B cell (primary cell): ENCODE results near the gene PDLIM5. TPM values are rescaled to one million over a fixed set of nuclear protein-coding genes. Genes with fewer than 3 reads are reported as not detected.
A peak's percentile ranks its signal among the peaks of the same experiment; 100 is the strongest.
"Not testable (repeated sequence)": the region's sequence is repeated elsewhere in the genome, so short reads cannot be mapped to it uniquely, and the experiment has no call there.

Source experiments
- ATAC-seq: fragments of 200-7000 bp; cut with Tn5 transposase; one replicate; pipeline ENCODE4 v1.10.0; 2021; ENCODE audit warnings: low read depth, mild to moderate bottlenecking, moderate number of reproducible peaks, moderate library complexity
- CTCF ChIA-PET: fragments of 350-600 bp; sonication (Branson Sonifier 250); formaldehyde crosslinking; loops from one replicate; lab custom pipeline; 2021; ENCODE audit warnings: antibody characterized with exemption, inconsistent platforms; lab: Charles Lee
- POLR2A ChIA-PET: fragments of 350-600 bp; sonication (Branson Sonifier 250); formaldehyde crosslinking; loops from one replicate; lab custom pipeline; 2021; ENCODE audit warnings: antibody characterized with exemption; lab: Charles Lee
- DNase-seq: peaks from one replicate; pipeline ENCODE4 v3.0.0; 2013
- H2AFZ ChIP-seq: 2 replicates; pipeline ENCODE4 v1.6.1; 2012; ENCODE audit warnings: mild to moderate bottlenecking, low read depth, low read length; ENCODE audit not compliant: insufficient read depth, poor library complexity, severe bottlenecking
- H3K27ac ChIP-seq, 2 donors: 1 replicate in 1 of 2; 2 replicates in 1 of 2; pipeline ENCODE4 v1.5.1; 2012 to 2013; ENCODE audit warnings: low read length in 2 of 2, mild to moderate bottlenecking in 2 of 2, moderate library complexity in 1 of 2
- H3K27me3 ChIP-seq, 4 experiments: fragments of 200-600 bp in 1 of 4; sonication (generic) in 1 of 4; replicated peaks in 1 of 4; 1 replicate in 2 of 4; 2 replicates in 2 of 4; pipeline versions ENCODE4 v1.6.1 to v1.7.0; 2013 to 2016; ENCODE audit warnings: low read length in 3 of 4, mild to moderate bottlenecking in 2 of 4, mixed read lengths in 1 of 4, moderate library complexity in 1 of 4; ENCODE audit not compliant: insufficient read depth in 4 of 4, control insufficient read depth in 3 of 4; ENCODE audit errors: control extremely low read depth in 1 of 4
- H3K36me3 ChIP-seq, 2 experiments: replicated peaks in 1 of 2; 1 replicate in 1 of 2; 2 replicates in 1 of 2; pipeline versions ENCODE4 v1.6.1 to v1.7.1; 2013; ENCODE audit warnings: low read length in 1 of 2; ENCODE audit not compliant: insufficient read depth in 2 of 2, control insufficient read depth in 1 of 2; ENCODE audit errors: control extremely low read depth in 1 of 2, extremely low read depth in 1 of 2
- H3K4me1 ChIP-seq, 2 donors: fragments of 200-600 bp in 1 of 2; sonication (generic) in 1 of 2; 1 replicate in 1 of 2; 2 replicates in 1 of 2; pipeline versions ENCODE4 v1.5.1 to v1.6.1; 2013 to 2017; ENCODE audit warnings: low read length in 2 of 2; ENCODE audit not compliant: control insufficient read depth in 2 of 2, insufficient read depth in 2 of 2
- H3K4me2 ChIP-seq: replicated peaks from 2 replicates; pipeline ENCODE3; 2012; ENCODE audit warnings: mild to moderate bottlenecking, low read depth, low read length; ENCODE audit not compliant: poor library complexity, severe bottlenecking
- H3K4me3 ChIP-seq, 5 experiments: fragments of 200-600 bp in 1 of 5; sonication (generic) in 1 of 5; 1 replicate in 3 of 5; 2 replicates in 2 of 5; pipeline versions ENCODE4 v1.5.1 to v1.7.0; 2011 to 2016; ENCODE audit warnings: low read length in 4 of 5, mild to moderate bottlenecking in 4 of 5, low read depth in 2 of 5, control low read depth in 1 of 5, moderate library complexity in 1 of 5; ENCODE audit not compliant: insufficient read depth in 1 of 5; ENCODE audit errors: control extremely low read depth in 1 of 5, extremely low read depth in 1 of 5
- H3K79me2 ChIP-seq: fragments of 200-600 bp; sonication (generic); one replicate; pipeline ENCODE4 v1.6.0; 2016; ENCODE audit warnings: low read length; ENCODE audit not compliant: control insufficient read depth, insufficient read depth
- H3K9ac ChIP-seq: fragments of 200-600 bp; sonication (generic); 2 replicates; pipeline ENCODE4 v1.6.1; 2017; ENCODE audit warnings: mild to moderate bottlenecking, low read length, moderate library complexity
- H3K9me3 ChIP-seq, 3 donors: one replicate each; pipeline versions ENCODE4 v1.6.1 to v1.7.1; 2013; ENCODE audit warnings: low read length in 2 of 3; ENCODE audit not compliant: control insufficient read depth in 2 of 3, insufficient read depth in 1 of 3; ENCODE audit errors: control extremely low read depth in 1 of 3
- H4K20me1 ChIP-seq: 2 replicates; pipeline ENCODE4 v1.6.0; 2012; ENCODE audit warnings: mild to moderate bottlenecking, low read length; ENCODE audit not compliant: insufficient read depth, control insufficient read depth, poor library complexity, severe bottlenecking
- H3K27ac Mint-ChIP-seq: one replicate; pipeline ENCODE4 v1.8.0; 2021; ENCODE audit warnings: mixed read lengths
- H3K27me3 Mint-ChIP-seq: one replicate; pipeline ENCODE4 v1.8.0; 2021; ENCODE audit warnings: mixed read lengths
- H3K4me1 Mint-ChIP-seq: one replicate; pipeline ENCODE4 v1.8.0; 2021; ENCODE audit warnings: mixed read lengths
- H3K4me3 Mint-ChIP-seq: one replicate; pipeline ENCODE4 v1.8.0; 2021; ENCODE audit warnings: mixed read lengths
- H3K9me3 Mint-ChIP-seq: one replicate; pipeline ENCODE4 v1.8.0; 2022; ENCODE audit warnings: mixed read lengths; ENCODE audit not compliant: insufficient read depth
- EZH2 ChIP-seq: IDR thresholded peaks from 2 replicates; pipeline ENCODE4 v1.6.1; 2012; ENCODE audit warnings: borderline replicate concordance, low read depth, mild to moderate bottlenecking, moderate library complexity, low read length; ENCODE audit not compliant: insufficient read depth, poor library complexity, severe bottlenecking
- WGBS: methylation state at CpG from one replicate; pipeline ENCODE4 v1.1.5; 2013; ENCODE audit warnings: missing lambda C conversion rate; ENCODE audit not compliant: insufficient coverage; 5-methylcytosine and 5-hydroxymethylcytosine counted together
- intact Hi-C: fragments of 100-400 bp; cut with micrococcal nuclease; formaldehyde crosslinking; loops from one replicate; pipeline ENCODE4 v1.10.0; 2022
- polyA minus RNA-seq: library from RNA; depleted of rRNA, polyadenylated mRNA; stranded (reverse); fragments of >200 nt; gene quantifications from 2 replicates; pipeline ENCODE4 v1.2.3, GENCODE V29; 2012
- polyA plus RNA-seq: library from polyadenylated mRNA; depleted of rRNA; stranded (reverse); fragments of >200 nt; gene quantifications from 2 replicates; pipeline ENCODE4 v1.2.3, GENCODE V29; 2012
- total RNA-seq, 2 donors: library from RNA; stranded (reverse); fragments of 120-200 nt in 1 of 2; gene quantifications; 1 replicate in 1 of 2; 2 replicates in 1 of 2; pipeline versions ENCODE4 v1.2.3 to v1.2.4, GENCODE V29; 2013 to 2022
- TF ChIP-seq, protein P1 (sequence below): fragments of 200-600 bp; IDR thresholded peaks from one replicate; pipeline ENCODE4 v1.8.0; 2022; ENCODE audit warnings: antibody characterized with exemption, mild to moderate bottlenecking

PDLIM5 gene, protein sequence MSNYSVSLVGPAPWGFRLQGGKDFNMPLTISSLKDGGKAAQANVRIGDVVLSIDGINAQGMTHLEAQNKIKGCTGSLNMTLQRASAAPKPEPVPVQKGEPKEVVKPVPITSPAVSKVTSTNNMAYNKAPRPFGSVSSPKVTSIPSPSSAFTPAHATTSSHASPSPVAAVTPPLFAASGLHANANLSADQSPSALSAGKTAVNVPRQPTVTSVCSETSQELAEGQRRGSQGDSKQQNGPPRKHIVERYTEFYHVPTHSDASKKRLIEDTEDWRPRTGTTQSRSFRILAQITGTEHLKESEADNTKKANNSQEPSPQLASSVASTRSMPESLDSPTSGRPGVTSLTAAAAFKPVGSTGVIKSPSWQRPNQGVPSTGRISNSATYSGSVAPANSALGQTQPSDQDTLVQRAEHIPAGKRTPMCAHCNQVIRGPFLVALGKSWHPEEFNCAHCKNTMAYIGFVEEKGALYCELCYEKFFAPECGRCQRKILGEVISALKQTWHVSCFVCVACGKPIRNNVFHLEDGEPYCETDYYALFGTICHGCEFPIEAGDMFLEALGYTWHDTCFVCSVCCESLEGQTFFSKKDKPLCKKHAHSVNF
- 30.2 and 37.0 TPM in 2 replicates for total RNA-seq
- 31.0 TPM for total RNA-seq (2013)
- 22.4 and 24.0 TPM in 2 replicates for polyA plus RNA-seq
- 28.5 and 30.3 TPM in 2 replicates for polyA minus RNA-seq

DNA sequence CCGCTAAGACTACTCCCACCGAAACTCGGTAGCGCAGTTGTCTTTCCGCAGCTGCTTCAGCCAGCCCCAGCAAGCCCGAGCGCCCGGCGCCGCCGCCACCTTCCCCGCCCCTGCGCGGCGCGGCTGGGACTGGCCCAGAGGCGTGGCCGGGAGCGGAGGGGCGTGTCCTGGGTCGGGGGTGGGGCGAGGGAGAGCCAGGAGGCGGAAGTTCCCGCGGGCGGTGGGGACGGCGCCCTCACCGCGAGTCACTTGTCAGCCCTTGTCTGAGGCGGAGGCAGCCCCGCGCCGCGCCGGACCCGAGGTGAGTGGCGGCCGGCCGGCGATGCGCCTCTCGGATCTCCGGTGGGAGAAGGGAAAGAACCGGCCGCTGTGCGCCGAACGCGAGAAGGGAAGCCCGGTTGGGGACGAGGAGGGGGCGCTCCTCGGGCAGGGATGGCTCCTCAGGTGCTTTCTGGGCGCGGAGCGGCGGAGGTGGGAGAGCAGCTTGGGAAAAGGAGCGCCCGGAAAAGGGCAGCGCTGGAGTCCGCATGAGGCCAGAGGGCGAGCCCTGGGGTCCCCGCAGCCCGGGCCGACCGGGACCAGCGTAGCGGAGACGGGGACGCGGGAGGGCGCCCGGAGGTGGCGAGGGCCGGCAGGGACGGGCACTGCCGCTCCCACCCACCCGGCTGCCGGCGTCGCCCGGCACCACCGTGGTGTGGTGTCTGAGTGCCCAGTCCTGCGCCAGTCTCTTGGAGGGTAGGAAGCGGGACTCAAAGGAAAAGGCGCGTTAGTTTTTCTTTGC is at the start of gene PDLIM5:
Gene PDLIM5, plus strand, starts transcription at position 248 of the 781 bp plus-strand sequence. CDS start 3,347 bp downstream, outside the sequence.
- Histone ChIP-seq H3K9me3 (no peaks in the 10 kb centered on the region), H3K79me2 (peaks cover 18% of the 10 kb centered on the region), H4K20me1 (no peaks in the 10 kb centered on the region), H3K27ac (peak within 1 kb of the TSS; percentile 57 to 86), H3K4me1 (peaks cover 16 to 19% of the 10 kb centered on the region in 2 donors), H3K9ac (peak within 1 kb of the TSS; percentile 96), H2AFZ (peak within 1 kb of the TSS; percentile 97), H3K4me3 (peak within 1 kb of the TSS; percentile 72 to 96 (median 93)), H3K27me3 (peaks cover 0 to 14% (median 5%) of the 10 kb centered on the region in 4 experiments), H3K4me2 (peak within 1 kb of the TSS; percentile 94), H3K36me3 (no peaks in the 10 kb centered on the region)
- intact Hi-C loops: loop anchor here (1.0 kb wide), 1 partner anchor 245 kb away; the partner anchor contains the start of gene SMARCAD1
- under 1% methylated on average over 86 of the region's 88 CpGs for WGBS
- peak; percentile 95 for ATAC-seq
- Mint-ChIP-seq H3K4me3 (peak within 1 kb of the TSS; percentile 89), H3K9me3 (no peaks in the 10 kb centered on the region), H3K27ac (peak within 1 kb of the TSS; percentile 84), H3K4me1 (peaks cover 19% of the 10 kb centered on the region), H3K27me3 (peaks cover 21% of the 10 kb centered on the region)
- peak; percentile 95 for DNase-seq
- POLR2A ChIA-PET: interaction anchor here (1.1 kb wide), 1 partner anchor 121 kb away, joined by 3 read pairs; no protein-coding TSS in a partner anchor
- TF ChIP-seq EZH2: no peak
- TF ChIP-seq, protein P1, sequence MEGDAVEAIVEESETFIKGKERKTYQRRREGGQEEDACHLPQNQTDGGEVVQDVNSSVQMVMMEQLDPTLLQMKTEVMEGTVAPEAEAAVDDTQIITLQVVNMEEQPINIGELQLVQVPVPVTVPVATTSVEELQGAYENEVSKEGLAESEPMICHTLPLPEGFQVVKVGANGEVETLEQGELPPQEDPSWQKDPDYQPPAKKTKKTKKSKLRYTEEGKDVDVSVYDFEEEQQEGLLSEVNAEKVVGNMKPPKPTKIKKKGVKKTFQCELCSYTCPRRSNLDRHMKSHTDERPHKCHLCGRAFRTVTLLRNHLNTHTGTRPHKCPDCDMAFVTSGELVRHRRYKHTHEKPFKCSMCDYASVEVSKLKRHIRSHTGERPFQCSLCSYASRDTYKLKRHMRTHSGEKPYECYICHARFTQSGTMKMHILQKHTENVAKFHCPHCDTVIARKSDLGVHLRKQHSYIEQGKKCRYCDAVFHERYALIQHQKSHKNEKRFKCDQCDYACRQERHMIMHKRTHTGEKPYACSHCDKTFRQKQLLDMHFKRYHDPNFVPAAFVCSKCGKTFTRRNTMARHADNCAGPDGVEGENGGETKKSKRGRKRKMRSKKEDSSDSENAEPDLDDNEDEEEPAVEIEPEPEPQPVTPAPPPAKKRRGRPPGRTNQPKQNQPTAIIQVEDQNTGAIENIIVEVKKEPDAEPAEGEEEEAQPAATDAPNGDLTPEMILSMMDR: no peak
- CTCF ChIA-PET: interaction anchor here (0.7 to 3.1 kb wide), 3 partner anchors 9 to 280 kb away, joined by 3 to 11 read pairs (median 3); no protein-coding TSS in a partner anchor

DNA sequence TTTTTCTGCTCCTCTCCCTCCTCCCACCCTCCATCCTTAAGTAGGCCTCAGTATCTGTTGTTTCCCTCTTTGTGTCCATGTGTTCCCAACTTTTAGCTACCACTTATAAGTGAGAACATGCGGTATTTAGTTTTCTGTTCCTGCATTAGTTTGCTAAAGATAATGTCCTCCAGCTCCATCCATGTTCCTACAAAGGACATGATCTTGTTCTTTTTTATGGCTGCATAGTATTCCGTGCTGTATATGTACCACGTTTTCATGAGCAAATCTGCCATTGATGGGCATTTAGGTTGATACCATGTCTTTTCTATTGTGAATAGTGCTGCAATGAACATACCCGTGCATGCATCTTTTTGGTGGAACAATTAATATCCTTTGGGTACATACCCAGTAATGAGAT is 49.3 kb upstream of the PDLIM5 start:
- H4K20me1 ChIP-seq, H2AFZ ChIP-seq, H3K27ac Mint-ChIP-seq, intact Hi-C loops, H3K9ac ChIP-seq, H3K9me3 Mint-ChIP-seq, H3K4me3 ChIP-seq, DNase-seq, H3K79me2 ChIP-seq, H3K4me1 ChIP-seq, H3K27ac ChIP-seq, CTCF ChIA-PET, H3K36me3 ChIP-seq, H3K27me3 ChIP-seq, ATAC-seq, H3K4me3 Mint-ChIP-seq, POLR2A ChIA-PET, H3K4me2 ChIP-seq, H3K4me1 Mint-ChIP-seq, H3K9me3 ChIP-seq: not testable (repeated sequence)
- 93% methylated on average over 2 of the region's 4 CpGs for WGBS
- peaks cover 12% of the 10 kb centered on the region for H3K27me3 Mint-ChIP-seq
